Subcutaneous abdominal adipose tissue (tissue), 5 donors: ENCODE measurements around the gene TRIML2.

ENCODE experiments used
- H3K27ac ChIP-seq: one replicate; pipeline ENCODE4 v1.7.0; 2013; ENCODE audit warnings: low read depth, mild to moderate bottlenecking, inconsistent platforms, low read length, moderate library complexity
- H3K27me3 ChIP-seq, 5 donors: one replicate each; pipeline ENCODE4 v1.7.0; 2013; ENCODE audit warnings: low read length in 5 of 5, inconsistent platforms in 1 of 5; ENCODE audit not compliant: control insufficient read depth in 5 of 5, insufficient read depth in 4 of 5
- H3K36me3 ChIP-seq, 5 donors: one replicate each; pipeline ENCODE4 v1.7.0; 2013; ENCODE audit warnings: low read length in 5 of 5; ENCODE audit not compliant: control insufficient read depth in 5 of 5, insufficient read depth in 5 of 5
- H3K4me1 ChIP-seq, 5 donors: one replicate each; pipeline ENCODE4 v1.7.0; 2013; ENCODE audit warnings: low read length in 5 of 5, mild to moderate bottlenecking in 3 of 5, moderate library complexity in 1 of 5; ENCODE audit not compliant: control insufficient read depth in 5 of 5, insufficient read depth in 5 of 5
- H3K4me3 ChIP-seq, 5 donors: one replicate each; pipeline ENCODE4 v1.7.0; 2013; ENCODE audit warnings: low read length in 5 of 5, low read depth in 1 of 5
- H3K9ac ChIP-seq, 5 donors: one replicate each; pipeline ENCODE4 v1.7.0; 2013; ENCODE audit warnings: low read length in 5 of 5, mild to moderate bottlenecking in 4 of 5, moderate library complexity in 3 of 5
- H3K9me3 ChIP-seq, 5 donors: one replicate each; pipeline ENCODE4 v1.7.0; 2013; ENCODE audit warnings: low read length in 5 of 5; ENCODE audit not compliant: control insufficient read depth in 5 of 5
- donor health status: healthy.
- donor health status: healthy.
- donor health status: healthy.
- donor health status: healthy.
- donor health status: healthy.

Gene TRIML2

DNA sequence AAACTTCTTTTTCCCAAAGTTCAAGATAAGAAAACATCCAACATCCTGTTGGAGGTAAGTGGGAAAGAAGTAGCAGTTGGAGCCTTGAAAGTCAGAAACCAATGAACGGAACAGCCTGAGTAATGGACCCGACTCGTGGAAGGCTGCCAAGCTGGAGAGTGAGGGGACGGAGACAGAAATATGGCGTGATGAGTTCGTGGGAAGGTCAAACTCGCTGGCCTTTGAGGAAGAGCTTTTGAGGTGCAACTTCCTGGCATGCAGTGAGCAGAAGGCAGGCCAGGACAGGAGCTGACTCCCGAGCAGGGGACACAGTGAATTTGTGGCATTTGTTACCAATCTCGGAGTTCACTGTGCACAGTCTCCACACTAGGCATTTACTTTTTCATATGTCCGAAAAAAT is 28.8 kb upstream of the TRIML2 start:
- no peaks in the 10 kb centered on the region for H3K27me3 ChIP-seq
- H3K27ac ChIP-seq = no peak overlapping the region
- peaks cover 0 to 26% (median 0%) of the 10 kb centered on the region in 5 donors for H3K4me1 ChIP-seq
- H3K9me3 ChIP-seq = peaks cover 0 to 3% (median 0%) of the 10 kb centered on the region in 5 donors
- no peak overlapping the region for H3K9ac ChIP-seq
- H3K4me3 ChIP-seq = no peak overlapping the region
- no peaks in the 10 kb centered on the region for H3K36me3 ChIP-seq

DNA sequence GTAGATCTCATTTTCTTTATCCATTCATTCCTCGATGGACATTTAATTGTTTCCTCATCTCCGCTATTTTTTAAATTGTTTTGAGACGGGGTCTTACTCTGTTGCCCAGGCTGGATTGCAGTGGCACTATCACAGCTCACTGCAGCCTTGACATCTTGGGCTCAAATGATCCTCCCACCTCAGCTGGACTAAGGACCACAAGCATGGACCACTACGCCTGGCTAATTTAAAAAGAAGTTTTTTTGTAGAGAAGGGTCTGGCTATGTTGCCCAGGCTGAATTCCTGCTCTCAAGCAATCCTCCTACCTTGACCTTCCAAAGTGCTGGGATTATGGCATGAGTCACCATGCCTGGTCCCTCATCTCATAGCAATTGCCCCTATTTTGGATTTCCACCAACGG is 22.8 kb upstream of the TRIML2 start:
- H3K9me3 ChIP-seq = no peaks in the 10 kb centered on the region
- H3K4me3 ChIP-seq = no peak overlapping the region
- H3K9ac ChIP-seq = no peak overlapping the region
- no peak overlapping the region for H3K27ac ChIP-seq
- no peaks in the 10 kb centered on the region for H3K27me3 ChIP-seq
- H3K36me3 ChIP-seq = no peaks in the 10 kb centered on the region
- H3K4me1 ChIP-seq = no peaks in the 10 kb centered on the region

GRCh38 chr4:188130355-188130754 is 21.0 kb upstream of the TRIML2 start:
- no peak overlapping the region for H3K9ac ChIP-seq
- no peak overlapping the region for H3K27ac ChIP-seq
- H3K27me3 ChIP-seq = no peaks in the 10 kb centered on the region
- H3K4me1 ChIP-seq = no peaks in the 10 kb centered on the region
- H3K4me3 ChIP-seq = no peak overlapping the region
- H3K36me3 ChIP-seq = no peaks in the 10 kb centered on the region
- no peaks in the 10 kb centered on the region for H3K9me3 ChIP-seq

GRCh38 chr4:188127214-188127874 is 17.9 kb upstream of the TRIML2 start:
- Histone ChIP-seq H3K4me1 (no peaks in the 10 kb centered on the region), H3K9me3 (no peaks in the 10 kb centered on the region), H3K27me3 (no peaks in the 10 kb centered on the region), H3K9ac (no peak overlapping the region), H3K4me3 (no peak overlapping the region), H3K36me3 (no peaks in the 10 kb centered on the region), H3K27ac (no peak overlapping the region)

DNA sequence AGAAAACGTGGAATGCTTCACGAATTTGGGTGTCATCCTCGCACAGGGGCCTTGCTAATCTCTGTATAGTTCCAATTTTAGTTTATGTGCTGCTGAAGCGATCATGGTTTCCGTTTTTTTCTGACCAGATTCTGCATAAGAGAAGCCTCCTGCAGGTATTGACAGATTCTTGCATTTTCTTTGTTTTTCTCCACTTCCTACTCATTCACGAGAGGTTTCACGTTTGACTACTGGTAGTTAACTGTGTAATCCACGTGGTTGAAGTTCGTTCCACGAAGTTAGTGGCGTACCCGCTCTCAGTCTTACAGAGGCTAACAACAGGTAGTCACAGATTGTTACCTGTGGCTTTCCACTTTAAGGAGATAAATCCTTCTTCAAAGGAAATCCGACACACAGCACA is 12.1 kb upstream of the TRIML2 start:
- Histone ChIP-seq H3K27me3 (no peaks in the 10 kb centered on the region), H3K4me1 (no peaks in the 10 kb centered on the region), H3K9ac (no peak overlapping the region), H3K27ac (no peak overlapping the region), H3K9me3 (no peaks in the 10 kb centered on the region), H3K4me3 (no peak overlapping the region), H3K36me3 (no peaks in the 10 kb centered on the region)

GRCh38 chr4:188117631-188118324 is 8.4 kb upstream of the TRIML2 start:
- Histone ChIP-seq H3K9me3 (no peaks in the 10 kb centered on the region), H3K27ac (no peak overlapping the region), H3K27me3 (no peaks in the 10 kb centered on the region), H3K4me3 (no peak overlapping the region), H3K4me1 (no peaks in the 10 kb centered on the region), H3K9ac (no peak overlapping the region), H3K36me3 (no peaks in the 10 kb centered on the region)

- Histone ChIP-seq H3K4me3 (no peak overlapping the region), H3K36me3 (no peaks in the 10 kb centered on the region), H3K27me3 (peaks cover 0 to 3% (median 0%) of the 10 kb centered on the region in 5 donors), H3K9ac (no peak overlapping the region), H3K4me1 (no peaks in the 10 kb centered on the region), H3K27ac (no peak overlapping the region), H3K9me3 (no peaks in the 10 kb centered on the region)
Measured at GRCh38 chr4:188113156-188113555, 3.8 kb upstream of the TRIML2 start.

- no peaks in the 10 kb centered on the region for H3K36me3 ChIP-seq
- H3K27me3 ChIP-seq = peaks cover 0 to 3% (median 0%) of the 10 kb centered on the region in 5 donors
- no peak overlapping the region for H3K9ac ChIP-seq
- H3K4me3 ChIP-seq = no peak overlapping the region
- H3K9me3 ChIP-seq = no peaks in the 10 kb centered on the region
- H3K4me1 ChIP-seq = no peaks in the 10 kb centered on the region
- no peak overlapping the region for H3K27ac ChIP-seq
Measured at GRCh38 chr4:188111955-188112354, 2.6 kb upstream of the TRIML2 start.

GRCh38 chr4:188110741-188111471 is 1.5 kb upstream of the TRIML2 start:
- no peak overlapping the region for H3K9ac ChIP-seq
- H3K27ac ChIP-seq = no peak overlapping the region
- peaks cover 0 to 4% (median 0%) of the 10 kb centered on the region in 5 donors for H3K9me3 ChIP-seq
- H3K36me3 ChIP-seq = no peaks in the 10 kb centered on the region
- no peak overlapping the region for H3K4me3 ChIP-seq
- no peaks in the 10 kb centered on the region for H3K4me1 ChIP-seq
- H3K27me3 ChIP-seq = peaks cover 0 to 3% (median 0%) of the 10 kb centered on the region in 5 donors

DNA sequence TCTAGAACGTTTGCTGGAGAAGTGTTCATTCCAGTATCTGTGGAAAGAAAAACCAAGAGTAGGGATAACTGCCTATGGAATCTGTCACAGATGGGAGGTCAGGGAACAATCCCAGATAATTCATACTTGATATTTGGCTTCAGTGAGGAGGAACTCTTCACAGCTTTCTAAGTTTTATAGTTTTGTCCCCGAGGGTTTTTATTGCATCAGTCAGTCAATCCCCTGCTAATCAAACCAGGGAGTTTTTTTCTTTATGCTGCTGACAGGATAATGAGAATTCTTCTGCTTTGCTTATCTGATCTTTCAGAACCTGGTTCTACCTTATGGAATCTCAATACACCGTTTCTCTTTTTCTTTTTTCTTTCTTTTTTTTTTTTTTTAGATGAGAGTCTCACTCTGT is 633 bp upstream of the TRIML2 start:
- H3K9ac ChIP-seq = no peak overlapping the region
- no peaks in the 10 kb centered on the region for H3K36me3 ChIP-seq
- H3K27ac ChIP-seq = no peak overlapping the region
- peaks cover 0 to 4% (median 0%) of the 10 kb centered on the region in 5 donors for H3K9me3 ChIP-seq
- peaks cover 0 to 3% (median 0%) of the 10 kb centered on the region in 5 donors for H3K27me3 ChIP-seq
- no peak overlapping the region for H3K4me3 ChIP-seq
- H3K4me1 ChIP-seq = no peaks in the 10 kb centered on the region
